ENCODE results near the gene USP20. TPM values are rescaled to one million over a fixed set of nuclear protein-coding genes. Genes with fewer than 3 reads are reported as not detected.

Gene USP20
- total and polyA plus RNA-seq, 12 donors = 8.3 to 73.4 (median 34.5) TPM

DNA sequence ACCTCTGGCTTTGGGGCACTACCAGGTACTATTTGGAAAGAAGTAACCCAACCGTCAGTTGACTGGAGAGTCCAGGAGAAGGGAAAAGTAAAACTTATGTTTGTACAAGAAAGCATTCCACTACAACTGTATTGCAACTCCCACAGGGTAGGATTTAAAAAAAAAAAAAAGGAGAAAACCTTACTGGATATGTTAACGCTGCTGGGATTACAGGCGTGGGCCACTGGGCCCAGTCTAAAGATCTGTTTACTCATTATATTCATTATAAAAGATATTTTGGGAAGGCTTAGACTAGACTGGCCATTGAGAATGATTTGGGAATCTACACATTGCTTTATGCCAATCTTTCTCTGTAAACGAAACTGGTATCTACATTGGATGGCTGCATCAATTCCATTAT is 86.6 kb downstream of the USP20 start:
- WGBS, 4 donors = 94 to 98% (median 96%) methylated on average over 4 of the region's 4 CpGs
- intact Hi-C loops (cut with DNase I) = no loop called here
- Histone ChIP-seq H3K4me3 (no peak overlapping the region), H3K4me1 (replicated peaks in 1 of 2) (no peaks in the 10 kb centered on the region), H3K9me3 (replicated peaks in 1 of 3) (no peaks in the 10 kb centered on the region), H3K27ac (no peak overlapping the region), H3K36me3 (replicated peaks in 1 of 2) (peaks cover 0 to 41% of the 10 kb centered on the region in 2 donors), H3K27me3 (no peaks in the 10 kb centered on the region)
- peak in 1 of 7 donors; percentile 10 for DNase-seq
- TF ChIP-seq, protein P1, sequence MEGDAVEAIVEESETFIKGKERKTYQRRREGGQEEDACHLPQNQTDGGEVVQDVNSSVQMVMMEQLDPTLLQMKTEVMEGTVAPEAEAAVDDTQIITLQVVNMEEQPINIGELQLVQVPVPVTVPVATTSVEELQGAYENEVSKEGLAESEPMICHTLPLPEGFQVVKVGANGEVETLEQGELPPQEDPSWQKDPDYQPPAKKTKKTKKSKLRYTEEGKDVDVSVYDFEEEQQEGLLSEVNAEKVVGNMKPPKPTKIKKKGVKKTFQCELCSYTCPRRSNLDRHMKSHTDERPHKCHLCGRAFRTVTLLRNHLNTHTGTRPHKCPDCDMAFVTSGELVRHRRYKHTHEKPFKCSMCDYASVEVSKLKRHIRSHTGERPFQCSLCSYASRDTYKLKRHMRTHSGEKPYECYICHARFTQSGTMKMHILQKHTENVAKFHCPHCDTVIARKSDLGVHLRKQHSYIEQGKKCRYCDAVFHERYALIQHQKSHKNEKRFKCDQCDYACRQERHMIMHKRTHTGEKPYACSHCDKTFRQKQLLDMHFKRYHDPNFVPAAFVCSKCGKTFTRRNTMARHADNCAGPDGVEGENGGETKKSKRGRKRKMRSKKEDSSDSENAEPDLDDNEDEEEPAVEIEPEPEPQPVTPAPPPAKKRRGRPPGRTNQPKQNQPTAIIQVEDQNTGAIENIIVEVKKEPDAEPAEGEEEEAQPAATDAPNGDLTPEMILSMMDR (IDR thresholded peaks at IDR 0.05) = no peak
- no peak for TF ChIP-seq POLR2A (IDR thresholded peaks at IDR 0.05)

DNA sequence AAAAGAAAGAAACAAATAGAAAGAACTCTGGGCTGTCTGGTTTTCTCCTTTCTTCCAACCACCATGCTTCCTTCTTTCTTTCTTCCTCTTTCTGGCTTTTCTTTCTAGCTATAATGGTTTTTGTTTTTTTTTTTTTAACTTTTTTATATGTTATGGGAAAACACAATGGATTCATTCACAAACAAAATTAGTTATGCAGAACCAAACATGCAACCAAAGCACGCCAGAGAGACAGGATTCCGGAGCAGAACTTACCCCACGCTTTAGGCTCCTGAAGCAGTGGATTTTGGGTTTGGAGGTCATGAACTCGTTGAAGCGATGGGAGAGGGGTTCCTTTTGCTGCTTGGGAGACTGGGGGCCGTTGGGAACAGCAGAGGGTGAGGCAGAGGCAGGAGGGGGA is 88.3 kb downstream of the USP20 start:
- 71 to 78% (median 76%) methylated on average over 6 of the region's 6 CpGs for WGBS, 4 donors
- peak in 1 of 7 donors; percentile 29 for DNase-seq
- H3K4me1 ChIP-seq (replicated peaks in 1 of 2) = no peaks in the 10 kb centered on the region
- H3K36me3 ChIP-seq (replicated peaks in 1 of 2) = peaks cover 0 to 44% of the 10 kb centered on the region in 2 donors
- H3K9me3 ChIP-seq (replicated peaks in 1 of 3) = no peaks in the 10 kb centered on the region
- TF ChIP-seq, protein P1 (IDR thresholded peaks at IDR 0.05) = no peak
- TF ChIP-seq POLR2A (IDR thresholded peaks at IDR 0.05) = no peak
- intact Hi-C loops (cut with DNase I) = no loop called here
- H3K27ac ChIP-seq = no peak overlapping the region
- H3K4me3 ChIP-seq = no peak overlapping the region
- no peaks in the 10 kb centered on the region for H3K27me3 ChIP-seq

DNA sequence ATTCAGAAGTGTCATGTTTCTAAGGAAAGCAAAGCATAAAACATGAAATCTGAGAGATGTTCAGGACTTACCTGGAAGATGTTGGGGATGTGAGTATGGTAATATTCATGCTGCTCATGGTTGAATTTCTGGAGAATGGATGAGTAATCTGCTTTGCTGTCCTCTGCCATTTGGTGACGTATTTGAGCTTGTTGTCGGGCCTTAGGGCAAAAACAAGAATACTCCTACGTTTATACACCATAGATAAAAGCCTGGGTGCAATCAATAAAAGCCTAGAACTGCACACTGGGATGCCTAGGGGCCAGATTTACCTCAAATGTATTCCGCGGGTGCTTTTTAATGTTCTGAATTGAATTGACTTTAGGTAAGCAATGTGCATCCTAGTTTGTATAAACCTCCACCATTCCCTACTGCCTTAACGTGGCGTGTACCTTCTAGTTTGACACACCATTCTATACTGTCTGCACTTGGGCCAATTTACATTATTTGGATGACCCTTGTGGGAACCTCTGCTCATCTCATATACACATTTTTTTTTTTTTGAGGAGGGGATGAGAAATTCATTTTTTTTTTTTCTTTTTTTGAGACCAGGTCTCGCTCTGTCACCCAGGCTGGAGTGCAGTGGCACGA is 94.4 kb downstream of the USP20 start:
- H3K36me3 ChIP-seq (replicated peaks in 1 of 2) = peaks cover 0 to 28% of the 10 kb centered on the region in 2 donors
- TF ChIP-seq POLR2A (IDR thresholded peaks at IDR 0.05) = no peak
- TF ChIP-seq, protein P1 (IDR thresholded peaks at IDR 0.05) = no peak

DNA sequence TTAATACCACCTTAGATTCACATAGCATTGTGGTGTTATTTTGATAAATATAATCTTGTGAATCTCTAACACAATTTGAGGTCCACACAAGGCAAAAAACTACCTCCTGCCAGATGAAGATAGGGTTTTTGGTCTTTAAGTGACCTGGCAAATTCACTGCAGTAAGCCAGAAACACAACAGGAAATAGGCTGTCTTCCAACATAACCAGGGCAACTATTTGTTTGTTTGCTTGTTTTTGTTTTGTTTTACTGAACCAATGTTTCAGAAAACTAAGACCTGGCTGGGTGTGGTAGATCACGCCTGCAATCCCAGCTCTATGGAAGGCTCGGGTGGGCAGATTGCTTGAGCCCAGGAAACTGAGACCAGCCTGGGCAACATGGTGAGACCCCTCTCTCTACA is 95.5 kb downstream of the USP20 start:
- Histone ChIP-seq H3K4me1 (replicated peaks in 1 of 2) (peaks cover 3 to 46% of the 10 kb centered on the region in 2 donors), H3K27ac (peak overlapping the region in 1 of 5 donors; percentile 46), H3K4me3 (no peak overlapping the region), H3K27me3 (no peaks in the 10 kb centered on the region), H3K36me3 (replicated peaks in 1 of 2) (peaks cover 0 to 22% of the 10 kb centered on the region in 2 donors), H3K9me3 (replicated peaks in 1 of 3) (no peaks in the 10 kb centered on the region)
- TF ChIP-seq, protein P1 (IDR thresholded peaks at IDR 0.05) = no peak
- intact Hi-C loops (cut with DNase I) = no loop called here
- no peak for DNase-seq
- WGBS, 4 donors = 77 to 88% (median 84%) methylated on average over 2 of the region's 2 CpGs

More for the DNA sequence above, 94.4 kb downstream of the USP20 start:
- DNase-seq = no peak
- H3K9me3 ChIP-seq (replicated peaks in 1 of 3) = no peaks in the 10 kb centered on the region
- WGBS, 4 donors = 92 to 96% (median 95%) methylated on average over 9 of the region's 9 CpGs
- no peaks in the 10 kb centered on the region for H3K27me3 ChIP-seq
- no peak overlapping the region for H3K4me3 ChIP-seq
- intact Hi-C loops (cut with DNase I) = no loop called here
- no peak overlapping the region for H3K27ac ChIP-seq
- H3K4me1 ChIP-seq (replicated peaks in 1 of 2) = peaks cover under 1 to 34% of the 10 kb centered on the region in 2 donors

Small RNAs within 50 kb of the gene (microRNA-seq; reads per million reads assigned to microRNA genes)
- gene MIR6855 = 0 to 2.0 (median 1.1) reads per million in 3 donors

Small RNAs within 50 kb of the gene (small RNA-seq; reads per million reads assigned to genes)
- 0 to 0.17 reads per million in 2 donors for gene MIR6855

Other genes with a start within 250 kb of the USP20 start
- gene C9orf50, start 214.4 kb upstream of the USP20 start, total RNA-seq = under 1 TPM in 3 of 9 donors, not detected in 6; 0.11 to 0.37 (median 0.14) TPM
- under 1 TPM in 2 of 3 donors, not detected in 1; 0.56 to 0.74 TPM for gene C9orf50, start 214.4 kb upstream of the USP20 start, polyA plus RNA-seq
- gene NTMT1, start 209.3 kb upstream of the USP20 start, total RNA-seq = 100 to 1,000 TPM in 4 of 9 donors, 10 to 100 TPM in 5; 27.2 to 190 (median 59.7) TPM
- 100 to 1,000 TPM in 1 of 3 donors, 10 to 100 TPM in 2; 40.0 to 122 (median 87.5) TPM for gene NTMT1, start 209.3 kb upstream of the USP20 start, polyA plus RNA-seq
- 10 to 100 TPM in 8 of 9 donors, 1 to 10 TPM in 1; 10.0 to 31.8 (median 26.7) TPM for gene ASB6, start 193.3 kb upstream of the USP20 start, total RNA-seq
- 10 to 100 TPM; 11.2 to 34.2 (median 30.6) TPM for gene ASB6, start 193.3 kb upstream of the USP20 start, polyA plus RNA-seq
- 1 to 10 TPM in 8 of 9 donors, under 1 TPM in 1; 0.55 to 8.3 (median 3.7) TPM for gene PRRX2, start 169.8 kb upstream of the USP20 start, total RNA-seq
- 10 to 100 TPM in 1 of 3 donors, 1 to 10 TPM in 1, under 1 TPM in 1; 0.15 to 14.2 (median 8.1) TPM for gene PRRX2, start 169.8 kb upstream of the USP20 start, polyA plus RNA-seq
- 1 to 10 TPM in 5 of 9 donors, under 1 TPM in 3, not detected in 1; 0.12 to 2.8 (median 1.2) TPM for gene PTGES, start 82.4 kb upstream of the USP20 start, total RNA-seq
- 1 to 10 TPM; 1.2 to 4.4 (median 3.7) TPM for gene PTGES, start 82.4 kb upstream of the USP20 start, polyA plus RNA-seq
- gene TOR1B, start 32.3 kb upstream of the USP20 start, total RNA-seq = 10 to 100 TPM; 19.2 to 36.3 (median 27.7) TPM
- 10 to 100 TPM in 1 of 3 donors, 1 to 10 TPM in 2; 9.8 to 23.7 (median 10.0) TPM for gene TOR1B, start 32.3 kb upstream of the USP20 start, polyA plus RNA-seq
- 10 to 100 TPM; 23.7 to 61.4 (median 39.5) TPM for gene TOR1A, start 11.3 kb upstream of the USP20 start, total RNA-seq
- 10 to 100 TPM; 19.7 to 51.1 (median 25.5) TPM for gene TOR1A, start 11.3 kb upstream of the USP20 start, polyA plus RNA-seq
- 10 to 100 TPM; 36.2 to 89.5 (median 42.6) TPM for gene C9orf78, start 183 bp upstream of the USP20 start, total RNA-seq
- 100 to 1,000 TPM in 1 of 3 donors, 10 to 100 TPM in 2; 35.6 to 116 (median 50.8) TPM for gene C9orf78, start 183 bp upstream of the USP20 start, polyA plus RNA-seq
- 10 to 100 TPM; 22.6 to 40.4 (median 24.3) TPM for gene FNBP1, start 207.7 kb downstream of the USP20 start, total RNA-seq
- 10 to 100 TPM; 15.3 to 26.2 (median 19.9) TPM for gene FNBP1, start 207.7 kb downstream of the USP20 start, polyA plus RNA-seq
- 10 to 100 TPM; 19.4 to 45.9 (median 31.7) TPM for gene GPR107, start 218.4 kb downstream of the USP20 start, total RNA-seq
- gene GPR107, start 218.4 kb downstream of the USP20 start, polyA plus RNA-seq = 10 to 100 TPM in 2 of 3 donors, 1 to 10 TPM in 1; 8.9 to 34.0 (median 11.9) TPM